Testis (tissue), 3 donors: ENCODE data around the gene LDAH. TPM values are rescaled to one million over a fixed set of nuclear protein-coding genes. Genes with fewer than 3 reads are reported as not detected.

Source experiments
- DNase-seq: peaks from one replicate; pipeline ENCODE4 v3.0.0-alpha.2; 2019
- H3K27ac ChIP-seq, 2 donors: fragments of 200-600 bp; sonication (generic); one replicate each; pipeline ENCODE4 v1.5.1; 2019
- H3K27me3 ChIP-seq: fragments of 200-600 bp; sonication (generic); one replicate; pipeline ENCODE4 v1.5.1; 2019
- H3K36me3 ChIP-seq: fragments of 200-600 bp; sonication (generic); one replicate; pipeline ENCODE4 v1.5.1; 2017; ENCODE audit warnings: low read depth; ENCODE audit errors: missing control alignments
- H3K4me1 ChIP-seq: fragments of 200-600 bp; sonication (generic); one replicate; pipeline ENCODE4 v1.5.1; 2019
- H3K4me3 ChIP-seq, 2 donors: fragments of 200-600 bp; sonication (generic); one replicate each; pipeline ENCODE4 v1.5.1; 2017 to 2019
- H3K9me3 ChIP-seq: fragments of 200-600 bp; sonication (generic); one replicate; pipeline ENCODE4 v1.5.1; 2017
- CTCF ChIP-seq, 3 experiments: fragments of 450-650 bp in 2 of 3; fragments of 200-600 bp in 1 of 3; sonication (generic) in 1 of 3; IDR thresholded peaks; one replicate each; pipeline ENCODE4 v1.5.1; 2016 to 2019; ENCODE audit warnings: antibody characterized with exemption in 3 of 3, mild to moderate bottlenecking in 2 of 3, moderate library complexity in 1 of 3
- POLR2A ChIP-seq: fragments of 450-650 bp; IDR thresholded peaks from one replicate; pipeline ENCODE4 v1.6.1; 2017; ENCODE audit warnings: antibody characterized with exemption, mild to moderate bottlenecking, moderate library complexity
- WGBS, 2 donors: methylation state at CpG; one replicate each; pipeline ENCODE4 v1.1.5; 2018; 5-methylcytosine and 5-hydroxymethylcytosine counted together
- intact Hi-C: fragments of 100-400 bp; cut with DNase I; formaldehyde crosslinking; loops from one replicate; pipeline ENCODE4 v1.15.1; 2023; ENCODE audit warnings: low total_unique reads
- polyA plus RNA-seq: library from polyadenylated mRNA; stranded (reverse); fragments of 350-450 nt; fragmentation: Illumina TruSeq; extraction: RNeasy Lipid Tissue Mini Kit (QIAGEN cat#74804); gene quantifications from one replicate; pipeline ENCODE4 v1.2.3, GENCODE V29; 2014; ENCODE audit warnings: low read depth, low replicate concordance; ENCODE audit not compliant: insufficient read depth
- total RNA-seq, 2 donors: library from RNA; depleted of rRNA; stranded (reverse); fragments of >200 nt; gene quantifications; one replicate each; pipeline ENCODE4 v1.2.3, GENCODE V29; 2016

Gene LDAH
- total and polyA plus RNA-seq, 3 donors from 2014 or later: 9.3 to 19.4 (median 12.7) TPM

- intact Hi-C loops: no loop called here
- WGBS, 2 donors: 1 to 5% methylated on average over 15 to 72 of the region's 86 CpGs
- DNase-seq: no peak
- Histone ChIP-seq H3K4me3 (peak within 1 kb of the TSS; percentile 32 to 54), H3K36me3 (no peaks in the 10 kb centered on the region), H3K4me1 (peaks cover 14% of the 10 kb centered on the region), H3K9me3 (no peaks in the 10 kb centered on the region), H3K27ac (no peak within 1 kb of the TSS), H3K27me3 (no peaks in the 10 kb centered on the region)
- TF ChIP-seq CTCF (IDR thresholded peaks at IDR 0.05): no peak
- TF ChIP-seq POLR2A: no peak
These were observed 156.4 kb downstream of the LDAH start, which contains the start of gene GDF7 for GRCh38 chr2:20666304-20667150. Gene GDF7 (plus strand): TSS chr2:20667144. CDS start chr2:20667240, 96 bp downstream.

- intact Hi-C loops: no loop called here
- Histone ChIP-seq H3K4me1 (peaks cover 14% of the 10 kb centered on the region), H3K27me3 (no peaks in the 10 kb centered on the region), H3K4me3 (peak overlapping the region; percentile 32 to 54), H3K27ac (no peak overlapping the region), H3K9me3 (no peaks in the 10 kb centered on the region), H3K36me3 (no peaks in the 10 kb centered on the region)
- TF ChIP-seq CTCF (IDR thresholded peaks at IDR 0.05): no peak
- TF ChIP-seq POLR2A: no peak
- 1% methylated on average over 34 of the region's 34 CpGs; no CpG with 5 or more reads in 1 of the 2 donors for WGBS, 2 donors
- no peak for DNase-seq
These were observed 156.9 kb downstream of the LDAH start for GRCh38 chr2:20666005-20666303.

- no peaks in the 10 kb centered on the region for H3K27me3 ChIP-seq
- intact Hi-C loops: no loop called here
- no peak for DNase-seq
- no peaks in the 10 kb centered on the region for H3K9me3 ChIP-seq
- TF ChIP-seq POLR2A: no peak
- TF ChIP-seq CTCF (IDR thresholded peaks at IDR 0.05): no peak
- H3K27ac ChIP-seq: no peak overlapping the region
- peak overlapping the region in 1 of 2 donors; percentile 54 for H3K4me3 ChIP-seq
- WGBS, 2 donors: 3 to 7% methylated on average over 5 to 49 of the region's 49 CpGs
- peaks cover 14% of the 10 kb centered on the region for H3K4me1 ChIP-seq
- no peaks in the 10 kb centered on the region for H3K36me3 ChIP-seq
These were observed 157.5 kb downstream of the LDAH start for GRCh38 chr2:20665243-20666004.

- intact Hi-C loops: no loop called here
- Histone ChIP-seq H3K4me3 (no peak overlapping the region), H3K9me3 (no peaks in the 10 kb centered on the region), H3K4me1 (peaks cover 14% of the 10 kb centered on the region), H3K27ac (no peak overlapping the region), H3K36me3 (no peaks in the 10 kb centered on the region), H3K27me3 (no peaks in the 10 kb centered on the region)
- DNase-seq: no peak
- TF ChIP-seq CTCF (IDR thresholded peaks at IDR 0.05) (no peak), POLR2A (no peak)
- WGBS, 2 donors: 24 to 29% methylated on average over 12 to 17 of the region's 17 CpGs
These were observed 158.3 kb downstream of the LDAH start for GRCh38 chr2:20664431-20665242.
